Cardiac muscle cell (in vitro differentiated cells and primary cell): ENCODE results near the gene FLNA. TPM values are rescaled to one million over a fixed set of nuclear protein-coding genes. Genes with fewer than 3 reads are reported as not detected.

ENCODE experiments used
- DNase-seq, 2 donors: peaks; one replicate each; pipeline versions ENCODE4 v3.0.0 to v3.0.0-alpha.2; 2010 to 2017; ENCODE audit warnings: low read depth in 1 of 2, low spot score in 1 of 2
- H3K27ac ChIP-seq: fragments of 200-600 bp; sonication (generic); 2 replicates; pipeline ENCODE4 v1.5.1; 2016
- H3K27me3 ChIP-seq: fragments of 200-600 bp; sonication (generic); 2 replicates; pipeline ENCODE4 v1.6.0; 2016; ENCODE audit warnings: control low read depth
- H3K36me3 ChIP-seq: fragments of 200-600 bp; sonication (generic); 2 replicates; pipeline ENCODE4 v1.5.1; 2016; ENCODE audit warnings: control low read depth
- H3K4me1 ChIP-seq: fragments of 200-600 bp; sonication (generic); 2 replicates; pipeline ENCODE4 v1.8.1; 2017; ENCODE audit warnings: low read depth, mild to moderate bottlenecking, mixed run types
- H3K4me3 ChIP-seq: fragments of 200-600 bp; sonication (generic); 2 replicates; pipeline ENCODE4 v1.5.1; 2016; ENCODE audit warnings: mild to moderate bottlenecking
- H3K9me3 ChIP-seq: fragments of 200-600 bp; sonication (generic); 2 replicates; pipeline ENCODE4 v1.5.1; 2017; ENCODE audit warnings: low read depth, mild to moderate bottlenecking, control low read depth
- polyA plus RNA-seq: library from polyadenylated mRNA; unstranded; fragments of >200 nt; fragmentation: Nextera tagmentation; extraction: Ambion mirVana; gene quantifications from 2 replicates; pipeline ENCODE4 v1.2.1, GENCODE V29; 2016
- total RNA-seq: library from RNA; depleted of rRNA; stranded (reverse); fragments of >200 nt; gene quantifications from 2 replicates; pipeline ENCODE4 v1.2.3, GENCODE V29; 2016
- TF ChIP-seq, protein P1 (sequence below): IDR thresholded peaks from 2 replicates; pipeline ENCODE4 v1.5.1; 2012; ENCODE audit warnings: low read depth, mild to moderate bottlenecking, low read length

The FLNA gene, protein sequence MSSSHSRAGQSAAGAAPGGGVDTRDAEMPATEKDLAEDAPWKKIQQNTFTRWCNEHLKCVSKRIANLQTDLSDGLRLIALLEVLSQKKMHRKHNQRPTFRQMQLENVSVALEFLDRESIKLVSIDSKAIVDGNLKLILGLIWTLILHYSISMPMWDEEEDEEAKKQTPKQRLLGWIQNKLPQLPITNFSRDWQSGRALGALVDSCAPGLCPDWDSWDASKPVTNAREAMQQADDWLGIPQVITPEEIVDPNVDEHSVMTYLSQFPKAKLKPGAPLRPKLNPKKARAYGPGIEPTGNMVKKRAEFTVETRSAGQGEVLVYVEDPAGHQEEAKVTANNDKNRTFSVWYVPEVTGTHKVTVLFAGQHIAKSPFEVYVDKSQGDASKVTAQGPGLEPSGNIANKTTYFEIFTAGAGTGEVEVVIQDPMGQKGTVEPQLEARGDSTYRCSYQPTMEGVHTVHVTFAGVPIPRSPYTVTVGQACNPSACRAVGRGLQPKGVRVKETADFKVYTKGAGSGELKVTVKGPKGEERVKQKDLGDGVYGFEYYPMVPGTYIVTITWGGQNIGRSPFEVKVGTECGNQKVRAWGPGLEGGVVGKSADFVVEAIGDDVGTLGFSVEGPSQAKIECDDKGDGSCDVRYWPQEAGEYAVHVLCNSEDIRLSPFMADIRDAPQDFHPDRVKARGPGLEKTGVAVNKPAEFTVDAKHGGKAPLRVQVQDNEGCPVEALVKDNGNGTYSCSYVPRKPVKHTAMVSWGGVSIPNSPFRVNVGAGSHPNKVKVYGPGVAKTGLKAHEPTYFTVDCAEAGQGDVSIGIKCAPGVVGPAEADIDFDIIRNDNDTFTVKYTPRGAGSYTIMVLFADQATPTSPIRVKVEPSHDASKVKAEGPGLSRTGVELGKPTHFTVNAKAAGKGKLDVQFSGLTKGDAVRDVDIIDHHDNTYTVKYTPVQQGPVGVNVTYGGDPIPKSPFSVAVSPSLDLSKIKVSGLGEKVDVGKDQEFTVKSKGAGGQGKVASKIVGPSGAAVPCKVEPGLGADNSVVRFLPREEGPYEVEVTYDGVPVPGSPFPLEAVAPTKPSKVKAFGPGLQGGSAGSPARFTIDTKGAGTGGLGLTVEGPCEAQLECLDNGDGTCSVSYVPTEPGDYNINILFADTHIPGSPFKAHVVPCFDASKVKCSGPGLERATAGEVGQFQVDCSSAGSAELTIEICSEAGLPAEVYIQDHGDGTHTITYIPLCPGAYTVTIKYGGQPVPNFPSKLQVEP (N-terminal part only)
- total RNA-seq (405 and 447 TPM in 2 replicates), polyA plus RNA-seq (250 and 341 TPM in 2 replicates)

DNA sequence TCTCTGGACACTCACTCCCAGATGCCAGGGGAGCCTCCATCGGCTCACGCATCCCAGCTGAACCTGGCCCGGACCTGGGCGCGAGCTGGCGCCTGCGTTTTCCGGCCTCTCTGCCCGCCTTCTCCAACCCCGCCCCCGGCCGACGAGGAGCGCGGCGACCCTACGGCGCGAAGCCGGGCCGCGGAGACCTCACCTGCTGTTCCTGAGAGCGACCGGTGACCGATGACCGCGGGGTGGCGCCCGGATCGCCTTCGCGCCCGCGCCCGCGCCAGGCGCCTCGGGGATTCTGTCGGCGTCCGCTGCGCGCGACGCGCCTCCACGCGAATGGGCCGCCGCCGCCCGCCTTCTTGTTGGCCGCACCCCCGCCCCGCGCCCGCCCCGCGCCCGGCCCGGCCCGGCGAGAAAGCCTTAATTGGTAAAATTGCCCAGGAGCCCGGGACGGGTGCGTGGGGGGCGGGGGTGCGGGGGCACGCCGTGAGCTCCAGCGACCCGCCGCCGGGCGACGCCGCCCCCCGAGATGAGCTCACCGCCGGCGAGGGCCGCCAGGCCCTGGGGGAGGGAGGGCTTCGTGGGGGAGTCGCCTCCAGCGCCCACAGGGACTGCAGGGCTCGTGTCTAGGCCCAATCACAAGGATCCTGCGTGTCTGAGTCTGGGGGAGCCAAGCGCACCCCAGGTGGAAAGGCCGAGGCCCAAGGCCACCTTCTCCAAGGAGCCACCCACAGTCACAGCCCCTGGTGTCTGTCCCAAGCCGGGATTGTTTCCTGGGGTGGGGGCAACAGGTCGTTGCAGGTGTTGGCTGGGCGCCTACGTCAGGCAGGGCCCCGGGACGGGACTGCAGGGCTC lies at the start of gene FLNA:
TSS of gene FLNA (minus strand) at position 322 of the 843 bp plus-strand sequence. CDS start 3,389 bp downstream, outside the sequence.
- Histone ChIP-seq H3K36me3 (no peaks in the 10 kb centered on the region), H3K27ac (peak within 1 kb of the TSS; percentile 93), H3K4me3 (peak within 1 kb of the TSS; percentile 24), H3K9me3 (no peaks in the 10 kb centered on the region), H3K27me3 (no peaks in the 10 kb centered on the region), H3K4me1 (peaks cover 13% of the 10 kb centered on the region)
- TF ChIP-seq, protein P1, sequence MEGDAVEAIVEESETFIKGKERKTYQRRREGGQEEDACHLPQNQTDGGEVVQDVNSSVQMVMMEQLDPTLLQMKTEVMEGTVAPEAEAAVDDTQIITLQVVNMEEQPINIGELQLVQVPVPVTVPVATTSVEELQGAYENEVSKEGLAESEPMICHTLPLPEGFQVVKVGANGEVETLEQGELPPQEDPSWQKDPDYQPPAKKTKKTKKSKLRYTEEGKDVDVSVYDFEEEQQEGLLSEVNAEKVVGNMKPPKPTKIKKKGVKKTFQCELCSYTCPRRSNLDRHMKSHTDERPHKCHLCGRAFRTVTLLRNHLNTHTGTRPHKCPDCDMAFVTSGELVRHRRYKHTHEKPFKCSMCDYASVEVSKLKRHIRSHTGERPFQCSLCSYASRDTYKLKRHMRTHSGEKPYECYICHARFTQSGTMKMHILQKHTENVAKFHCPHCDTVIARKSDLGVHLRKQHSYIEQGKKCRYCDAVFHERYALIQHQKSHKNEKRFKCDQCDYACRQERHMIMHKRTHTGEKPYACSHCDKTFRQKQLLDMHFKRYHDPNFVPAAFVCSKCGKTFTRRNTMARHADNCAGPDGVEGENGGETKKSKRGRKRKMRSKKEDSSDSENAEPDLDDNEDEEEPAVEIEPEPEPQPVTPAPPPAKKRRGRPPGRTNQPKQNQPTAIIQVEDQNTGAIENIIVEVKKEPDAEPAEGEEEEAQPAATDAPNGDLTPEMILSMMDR, result no peak
- peak; percentile 34 to 68 for DNase-seq

DNA sequence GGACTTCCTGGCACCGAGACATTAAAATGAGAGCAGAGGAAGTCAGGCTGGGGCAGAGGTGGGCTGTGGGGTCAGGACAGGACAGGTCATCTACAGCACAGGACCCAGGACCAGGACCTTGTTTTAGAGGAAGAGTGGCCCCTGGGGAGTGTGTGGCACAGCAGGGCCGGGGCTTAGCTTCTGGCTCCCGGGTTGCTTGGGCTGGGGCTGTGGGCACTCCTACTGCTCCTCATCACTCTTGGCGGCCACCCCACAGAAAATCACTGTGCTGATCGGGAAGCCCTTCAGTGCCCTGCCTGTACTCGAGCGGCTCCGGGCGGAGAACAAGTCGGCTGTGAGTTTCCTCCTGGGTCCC lies 45.9 kb upstream of the FLNA start:
- Histone ChIP-seq H3K4me3 (no peak overlapping the region), H3K27ac (no peak overlapping the region), H3K9me3 (no peaks in the 10 kb centered on the region), H3K36me3 (no peaks in the 10 kb centered on the region), H3K4me1 (no peaks in the 10 kb centered on the region), H3K27me3 (no peaks in the 10 kb centered on the region)
- DNase-seq, result no peak
- TF ChIP-seq, protein P1, result no peak

DNA sequence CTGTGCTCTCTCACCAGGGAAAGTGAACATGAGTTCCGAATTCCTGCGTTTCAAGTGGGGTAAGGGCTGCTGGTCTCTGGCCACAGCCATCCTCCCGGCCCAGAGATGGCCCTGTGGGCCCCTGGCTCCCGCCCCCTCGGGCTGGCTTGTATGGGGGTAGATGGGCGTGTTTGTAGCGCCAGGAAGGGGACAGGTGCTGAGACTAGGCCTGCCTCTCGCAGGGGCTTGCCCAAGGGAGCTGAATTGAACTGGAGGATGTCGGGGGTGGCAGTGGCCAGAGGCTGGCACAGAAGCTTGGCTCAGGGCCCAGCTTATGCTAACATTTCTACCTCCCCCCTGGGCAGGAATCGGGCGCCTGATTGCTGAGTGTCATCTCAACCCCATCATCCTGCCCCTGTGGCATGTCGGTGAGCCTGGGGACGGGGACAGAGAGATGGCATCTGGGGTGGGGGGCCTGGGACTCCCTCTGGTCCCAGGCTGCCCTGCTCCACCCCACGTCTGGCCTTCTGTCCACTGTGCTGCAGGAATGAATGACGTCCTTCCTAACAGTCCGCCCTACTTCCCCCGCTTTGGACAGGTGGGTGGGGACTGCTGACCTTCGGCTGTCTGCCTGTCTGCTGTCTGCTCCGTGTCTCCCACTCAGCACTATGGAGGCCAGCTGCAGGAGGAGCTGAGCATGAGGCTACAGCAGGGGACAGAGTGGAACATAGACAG lies 45.4 kb upstream of the FLNA start:
- DNase-seq, result no peak
- TF ChIP-seq, protein P1, result no peak
- Histone ChIP-seq H3K27me3 (no peaks in the 10 kb centered on the region), H3K36me3 (no peaks in the 10 kb centered on the region), H3K4me3 (no peak overlapping the region), H3K27ac (no peak overlapping the region), H3K4me1 (no peaks in the 10 kb centered on the region), H3K9me3 (no peaks in the 10 kb centered on the region)

DNA sequence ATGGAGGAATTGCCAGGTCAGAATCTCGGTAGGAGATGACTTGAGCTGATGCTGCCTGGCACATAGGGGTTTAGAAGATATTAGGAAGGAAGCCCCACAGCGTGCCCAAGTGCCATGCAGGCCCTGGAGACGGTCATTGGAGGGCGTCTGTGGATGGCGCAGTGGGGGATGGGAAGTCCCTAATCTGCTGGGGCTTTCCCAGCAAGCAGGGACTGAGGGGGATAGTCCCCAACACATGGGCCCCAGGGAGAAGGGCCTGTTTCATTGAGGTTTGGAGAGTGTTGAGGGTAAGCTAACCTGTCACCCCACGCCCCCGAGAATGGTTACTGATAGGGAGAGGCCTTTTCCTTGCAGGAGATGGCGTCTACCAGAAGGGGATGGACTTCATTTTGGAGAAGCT lies 44.8 kb upstream of the FLNA start:
- TF ChIP-seq, protein P1, result no peak
- Histone ChIP-seq H3K4me3 (no peak overlapping the region), H3K27ac (no peak overlapping the region), H3K9me3 (no peaks in the 10 kb centered on the region), H3K27me3 (no peaks in the 10 kb centered on the region), H3K4me1 (no peaks in the 10 kb centered on the region), H3K36me3 (no peaks in the 10 kb centered on the region)
- no peak for DNase-seq
